NCI-H1048 (cell line): ENCODE results near the gene FLNB.
"Not testable (repeated sequence)": the region's sequence is repeated elsewhere in the genome, so short reads cannot be mapped to it uniquely, and the experiment has no call there.

Experiments used
- DNase-seq: peaks from one replicate; lab custom pipeline; 2025; lab: John Stamatoyannopoulos, UW

The FLNB gene

GRCh38 chr3:57982561-57983243, 25.5 kb upstream of the FLNB start:
- DNase-seq: no peak

DNA sequence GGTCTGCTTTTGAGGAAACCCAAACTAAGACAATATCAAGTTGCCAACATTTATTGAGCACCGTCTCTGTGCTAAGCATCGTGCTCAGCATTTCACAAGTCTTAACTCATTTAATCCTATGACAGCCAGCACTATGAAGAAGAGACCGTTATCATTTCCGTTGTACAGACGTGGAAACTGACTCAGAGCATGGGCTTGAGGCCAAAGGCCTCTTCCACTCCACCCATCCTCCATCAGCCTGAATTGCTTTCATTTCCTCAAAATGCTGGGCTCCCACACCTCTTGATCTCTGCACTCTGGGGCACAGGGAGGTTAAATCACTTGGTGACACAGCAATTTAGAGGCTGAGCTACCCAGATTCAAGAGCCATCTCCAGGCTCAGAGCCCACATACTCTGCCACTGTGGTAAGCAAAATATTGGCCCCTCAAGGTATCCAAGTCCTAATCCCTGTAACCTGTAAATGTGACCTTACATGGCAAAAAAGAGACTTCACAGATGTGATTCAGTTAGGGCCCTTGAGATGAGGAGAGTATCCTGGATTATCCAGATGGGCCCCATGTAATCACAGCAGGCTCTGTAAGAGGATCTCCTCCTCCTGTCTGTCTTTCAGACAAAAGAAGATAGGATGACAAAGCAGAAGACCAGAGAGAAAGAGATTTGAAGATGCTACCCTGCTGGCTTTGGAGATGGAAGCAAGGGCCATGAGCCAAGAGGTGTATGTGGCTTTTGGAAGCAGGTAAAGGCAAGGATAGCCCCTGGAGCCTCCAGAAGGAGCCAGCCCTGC, 24.3 kb upstream of the FLNB start:
- no peak for DNase-seq

GRCh38 chr3:57985176-57985983, 22.8 kb upstream of the FLNB start:
- no peak for DNase-seq

GRCh38 chr3:57985984-57986246, 22.3 kb upstream of the FLNB start:
- no peak for DNase-seq

- DNase-seq: no peak
Observed at GRCh38 chr3:57986261-57986660, 22.0 kb upstream of the FLNB start.

DNA sequence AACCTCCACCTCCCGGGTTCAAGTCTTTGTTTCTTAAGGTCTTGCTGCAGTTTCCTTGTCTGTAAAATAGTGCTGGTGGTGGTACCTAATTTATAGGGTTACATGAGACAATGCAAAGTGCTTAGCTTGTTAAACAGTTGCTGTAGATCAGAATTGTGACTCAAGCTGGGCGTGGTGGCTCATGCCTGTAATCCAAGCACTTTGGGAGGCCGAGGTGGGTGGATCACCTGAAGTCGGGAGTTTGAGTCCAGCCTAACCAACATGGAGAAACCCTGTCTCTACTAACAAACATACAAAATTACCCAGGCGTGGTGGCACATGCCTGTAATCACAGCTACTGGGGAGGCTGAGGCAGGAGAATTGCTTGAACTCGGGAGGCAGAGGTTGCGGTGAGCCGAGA, 19.0 kb upstream of the FLNB start:
- DNase-seq: not testable (repeated sequence)

DNA sequence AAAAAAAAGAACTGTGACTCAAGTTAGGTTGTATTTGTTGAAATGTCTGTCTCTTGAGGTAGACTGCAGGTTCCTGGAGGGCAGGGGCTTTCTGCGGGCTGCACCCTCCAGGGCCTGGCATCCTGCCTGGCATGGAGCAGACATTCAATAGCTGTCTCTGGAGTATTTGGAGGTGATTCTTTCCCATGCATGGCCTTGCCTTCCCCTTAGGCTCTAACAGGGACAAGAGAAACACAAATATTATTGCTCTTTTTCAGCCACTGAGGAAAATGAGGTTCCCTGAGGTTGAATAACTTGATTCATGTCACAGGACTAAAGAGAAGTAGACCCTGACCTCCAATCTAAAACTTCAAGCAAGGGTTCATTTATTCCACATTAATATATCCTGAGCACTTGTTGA, 18.6 kb upstream of the FLNB start:
- no peak for DNase-seq

- no peak for DNase-seq
Observed at GRCh38 chr3:57992452-57993213, 15.6 kb upstream of the FLNB start.

- no peak for DNase-seq
Observed at GRCh38 chr3:57998366-57999283, 9.6 kb upstream of the FLNB start.

DNA sequence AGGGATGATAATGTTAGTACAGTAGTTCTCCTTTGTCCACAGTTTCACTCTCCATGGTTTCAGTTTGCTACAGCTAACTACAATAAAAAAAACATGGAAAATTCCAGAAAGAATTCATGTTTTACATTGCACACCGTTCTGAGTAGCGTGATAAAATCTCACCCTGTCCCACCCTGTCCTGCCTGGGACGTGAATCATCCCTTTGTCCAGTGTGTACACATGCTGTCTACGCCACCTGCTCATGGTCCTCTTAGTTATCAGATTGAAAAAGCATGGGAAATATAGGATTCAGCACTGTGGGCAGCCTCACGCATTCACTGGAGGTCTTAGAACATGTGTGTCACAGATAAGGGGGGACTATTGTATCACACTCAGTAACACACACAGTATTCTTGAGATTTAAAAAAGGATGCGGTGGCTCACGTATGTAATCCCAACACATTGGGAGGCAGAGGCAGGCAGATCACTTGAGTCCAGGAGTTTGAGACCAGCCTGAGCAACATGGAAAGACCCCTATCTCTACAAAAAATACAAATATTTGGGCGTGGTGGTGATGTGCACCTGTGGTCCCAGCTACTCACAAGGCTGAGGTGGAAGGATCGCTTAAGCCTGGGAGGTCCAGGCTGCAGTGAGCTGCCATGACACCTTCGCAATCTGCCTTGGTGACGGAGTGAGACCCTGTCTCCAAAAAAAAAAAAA, 8.7 kb upstream of the FLNB start:
- DNase-seq: no peak

- DNase-seq: no peak
Observed at GRCh38 chr3:58000306-58001085, 7.7 kb upstream of the FLNB start.

- DNase-seq: no peak
Observed at GRCh38 chr3:58001086-58001467, 7.1 kb upstream of the FLNB start.

DNA sequence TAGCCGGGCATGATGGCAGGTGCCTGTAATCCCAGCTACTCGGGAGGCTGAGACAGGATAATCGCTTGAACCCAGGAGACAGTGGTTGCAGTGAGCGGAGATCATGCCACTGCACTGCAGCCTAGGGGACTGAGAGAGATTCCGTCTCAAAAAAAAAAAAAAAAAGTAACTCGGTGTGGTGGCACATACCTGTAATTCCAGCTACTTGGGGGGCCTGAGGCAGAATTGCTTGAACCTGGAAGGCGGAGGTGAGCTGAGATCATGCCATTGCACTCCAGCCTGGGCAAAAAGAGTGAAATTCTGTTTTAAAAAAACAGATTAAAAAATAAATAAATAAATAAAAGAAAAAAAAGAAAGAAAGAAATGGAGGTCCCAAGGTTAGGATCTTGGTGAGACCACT, 6.2 kb upstream of the FLNB start:
- DNase-seq: no peak

DNA sequence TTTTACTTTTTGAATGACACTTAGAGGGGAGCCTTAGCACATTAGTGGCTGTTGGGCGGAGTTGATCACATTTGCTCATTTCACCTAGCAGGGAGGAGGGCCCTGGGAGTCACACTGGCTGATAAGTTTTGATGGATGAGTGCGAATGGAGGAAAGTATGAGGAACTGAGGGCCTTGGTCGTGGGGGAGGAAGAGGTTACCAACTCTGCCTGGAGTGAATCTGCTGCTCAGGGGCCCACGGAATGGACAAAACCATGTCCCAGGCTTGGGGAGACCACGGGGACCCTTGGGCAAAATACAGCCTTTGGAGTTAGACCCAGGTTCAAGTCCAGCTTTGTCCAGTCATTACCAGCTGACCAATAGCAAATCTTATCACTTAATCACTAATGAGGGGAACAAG, 5.1 kb upstream of the FLNB start:
- DNase-seq: no peak

DNA sequence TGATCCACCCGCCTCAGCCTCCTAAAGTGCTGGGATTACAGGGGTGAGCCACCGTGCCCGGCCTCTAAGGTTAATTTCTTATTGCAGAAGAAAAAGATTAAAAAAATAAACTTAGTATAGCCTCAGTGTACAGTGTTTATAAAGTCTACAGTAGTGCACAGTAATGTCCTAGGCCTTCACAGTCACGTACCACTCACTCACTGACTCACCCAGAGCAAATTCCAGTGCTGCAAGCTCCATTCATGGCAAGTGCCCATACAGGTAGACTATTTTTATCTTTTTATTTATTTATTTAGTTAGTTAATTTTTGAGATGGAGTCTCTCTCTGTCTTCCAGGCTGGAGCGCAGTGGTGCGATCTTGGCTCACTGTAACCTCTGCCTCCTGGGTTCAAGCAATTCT, 3.2 kb upstream of the FLNB start:
- no peak for DNase-seq

- peak; percentile 44 for DNase-seq
Observed at GRCh38 chr3:58005669-58006068, 2.6 kb upstream of the FLNB start.

GRCh38 chr3:58006661-58007060, 1.6 kb upstream of the FLNB start:
- DNase-seq: no peak

DNA sequence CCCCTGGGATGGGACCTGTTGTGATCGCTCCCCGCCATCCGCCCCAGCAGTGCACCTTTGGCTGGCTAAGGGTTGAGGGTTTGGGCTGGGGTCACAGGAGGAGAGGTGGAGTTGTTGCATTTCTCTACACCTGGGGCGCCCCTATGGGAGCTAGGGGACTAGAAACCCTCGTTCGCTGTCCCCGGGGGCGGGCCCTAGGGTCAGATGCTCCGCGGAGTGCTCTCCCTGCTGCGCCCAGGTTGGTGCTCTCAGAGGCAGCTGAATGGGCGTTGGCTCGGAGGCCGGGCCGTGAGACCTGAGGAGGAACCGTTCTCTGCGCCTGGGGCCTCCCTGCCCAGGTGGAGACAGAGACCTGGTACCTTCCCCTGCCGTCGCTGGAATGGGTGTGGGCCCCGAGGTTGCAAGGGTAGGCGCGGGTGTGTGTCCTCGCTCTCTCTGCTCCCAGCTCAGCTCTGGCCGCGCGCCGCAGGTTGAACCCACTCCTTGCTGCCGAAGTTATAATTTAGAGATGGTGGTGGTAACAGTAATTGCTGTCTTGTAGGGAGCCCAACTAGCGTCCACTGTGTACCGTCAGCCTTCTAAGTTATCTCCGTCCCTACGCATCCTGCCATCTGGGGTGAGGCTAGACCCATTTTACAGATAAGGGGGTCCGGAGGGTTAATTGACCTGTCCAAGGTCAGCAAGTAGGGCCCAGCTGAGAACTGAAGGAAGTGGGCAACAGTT, 965 bp downstream of the FLNB start:
- DNase-seq: no peak
